H1 (cell line): Measurements from ENCODE around the gene AVL9. TPM values are rescaled to one million over a fixed set of nuclear protein-coding genes. Genes with fewer than 3 reads are reported as not detected.

Source experiments
- ATF2 ChIP-seq: IDR thresholded peaks from 2 replicates; pipeline ENCODE4 v1.6.1; 2012; ENCODE audit warnings: low read length, inconsistent platforms
- HDAC6 ChIP-seq: IDR thresholded peaks from one replicate; pipeline ENCODE4 v1.7.1; 2012; ENCODE audit warnings: low read depth, mild to moderate bottlenecking, inconsistent platforms, low read length, moderate library complexity
- polyA plus RNA-seq, 7 experiments: library from polyadenylated mRNA; depleted of rRNA in 3 of 7; stranded (reverse) in 5 of 7; unstranded in 2 of 7; fragments of >200 nt in 5 of 7; fragments of 200-250 nt in 2 of 7; gene quantifications; 1 replicate in 5 of 7; 2 replicates in 1 of 7; 4 replicates in 1 of 7; pipeline versions ENCODE4 v1.2.1 to v1.2.3, GENCODE V29; 2011 to 2013; ENCODE audit warnings: missing spikeins in 2 of 7, mixed read lengths in 2 of 7
- total RNA-seq: library from RNA; stranded (reverse); fragmentation: NEBNext Ultra II Directional; extraction: Animal tissue kit (Norgen Biotek cat#: 25700); gene quantifications from 2 replicates; pipeline ENCODE4 v1.2.1, GENCODE V29; 2021

Gene AVL9
- total and polyA plus RNA-seq, 2 of the 8 experiments (the other 6 are each of a cell fraction or from before 2014, with no cell fraction given): 15.5 to 42.1 TPM

- no peak for TF ChIP-seq ATF2
- no peak for TF ChIP-seq HDAC6
- TF ChIP-seq, all 59 proteins: peak for 0
Observed at GRCh38 chr7:32588657-32589056, 93.4 kb downstream of the AVL9 start (continued).
